ENCODE data around the gene CBLN4.

The CBLN4 gene

GRCh38 chr20:56005389-56005715 lies at the start of gene CBLN4:
Gene CBLN4, minus strand, starts transcription at chr20:56005519. Its CDS starts 1,348 bp downstream, at chr20:56004171.
- DNase-seq (ENCODE audit: low read depth): no peak

- no peak for DNase-seq (ENCODE audit: low read depth)
These were observed 37.9 kb upstream of the CBLN4 start for GRCh38 chr20:56043227-56043626.

DNA sequence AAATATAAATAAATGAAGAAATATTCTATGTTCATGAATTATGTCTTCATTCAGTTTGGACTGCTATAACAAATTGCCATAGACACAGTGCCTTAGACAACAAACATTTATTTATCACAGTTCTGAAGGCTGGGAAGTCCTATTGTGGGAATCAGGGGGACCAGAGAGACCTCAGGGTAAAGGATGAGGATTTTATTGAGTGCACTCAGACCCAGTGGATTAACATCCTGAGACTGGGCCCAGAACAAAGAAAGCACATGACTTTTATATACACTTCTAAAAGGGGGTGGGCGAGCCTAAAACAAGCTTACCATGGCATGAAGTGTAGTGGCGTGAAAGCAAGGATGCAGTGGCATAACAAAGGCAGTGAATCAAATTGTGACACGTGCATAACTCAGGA lies 26.9 kb upstream of the CBLN4 start:
- DNase-seq (ENCODE audit: low read depth): no peak

GRCh38 chr20:56018716-56019115 lies 13.4 kb upstream of the CBLN4 start:
- DNase-seq (ENCODE audit: low read depth): no peak

DNA sequence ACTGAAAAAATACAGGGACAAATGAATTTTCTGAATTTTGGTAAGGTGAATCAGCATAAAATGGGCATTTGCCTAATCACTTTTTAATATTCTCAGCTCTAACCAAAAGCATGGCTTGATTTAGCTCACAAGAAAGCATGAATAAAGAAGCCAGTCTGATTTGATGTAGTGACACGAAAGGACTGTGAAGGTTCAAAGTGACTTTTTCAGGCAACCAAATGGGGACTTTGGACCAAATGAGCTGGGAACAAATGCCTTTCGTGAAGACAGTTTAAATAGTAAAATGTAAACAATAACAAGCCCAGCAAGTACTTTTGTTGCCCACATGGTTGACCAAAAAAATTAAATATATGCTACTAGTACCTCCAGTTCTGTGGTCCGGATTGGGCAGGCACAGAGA lies 12.9 kb upstream of the CBLN4 start:
- DNase-seq (ENCODE audit: low read depth): no peak

DNA sequence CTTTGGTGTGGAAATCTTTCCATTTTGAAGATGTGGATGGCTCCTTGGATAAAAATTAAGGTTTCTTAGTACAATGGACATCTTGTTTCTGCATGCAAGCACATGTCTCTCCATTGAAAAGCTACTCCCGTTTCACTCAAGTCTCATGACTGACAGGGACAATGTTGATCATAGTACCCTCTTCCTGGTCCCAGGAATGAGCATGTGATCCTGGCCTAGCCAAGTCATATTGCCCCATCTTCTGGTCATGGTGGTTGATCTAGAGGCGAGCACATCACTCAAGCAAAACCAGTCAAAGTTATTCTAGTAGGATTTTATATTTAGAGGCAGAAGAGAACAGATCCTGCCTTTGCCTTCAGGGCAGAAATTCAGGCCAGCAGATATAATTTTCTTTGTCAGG lies 12.2 kb upstream of the CBLN4 start:
- no peak for DNase-seq (ENCODE audit: low read depth)

DNA sequence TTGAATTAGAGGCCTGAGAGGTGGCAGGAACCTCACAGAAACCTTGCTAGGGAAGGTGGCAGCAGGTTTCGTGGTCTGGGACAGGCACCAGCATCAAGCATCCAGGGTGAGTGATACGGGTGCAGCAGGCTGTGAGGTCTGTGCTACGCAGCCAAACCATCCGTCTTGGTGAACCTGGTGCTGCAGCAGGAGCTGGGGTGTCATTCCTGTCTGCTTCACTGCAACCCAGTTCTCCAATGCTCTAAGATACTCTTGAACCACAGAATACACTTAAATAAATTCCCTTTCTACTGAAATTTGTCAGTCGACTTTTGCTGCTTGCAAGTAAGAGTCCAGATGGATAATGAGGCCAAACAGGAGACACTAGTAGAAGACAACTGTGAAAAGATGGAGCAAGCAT lies 9.7 kb upstream of the CBLN4 start:
- no peak for DNase-seq (ENCODE audit: low read depth)

DNA sequence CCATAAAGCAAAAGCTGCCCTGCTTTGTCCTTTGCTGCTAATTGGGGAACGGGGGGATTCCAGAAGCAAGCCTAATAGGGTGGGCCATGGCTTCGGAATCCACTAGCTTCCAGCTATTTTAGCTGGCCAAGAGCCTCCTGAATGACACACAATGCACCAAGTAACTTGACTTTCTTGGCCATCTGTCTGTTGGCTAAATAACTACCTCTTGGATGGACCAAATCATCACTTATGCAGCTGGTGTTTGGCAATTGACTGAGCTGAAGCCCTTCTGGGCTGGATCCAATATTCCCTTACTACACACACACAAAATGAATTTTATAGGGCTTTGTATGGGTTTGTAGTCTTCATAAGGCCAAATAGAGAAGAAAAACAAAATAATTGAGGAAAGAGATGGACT lies 8.8 kb upstream of the CBLN4 start:
- no peak for DNase-seq (ENCODE audit: low read depth)

GRCh38 chr20:56004611-56005388 lies 519 bp downstream of the CBLN4 start:
- no peak for DNase-seq (ENCODE audit: low read depth)

- DNase-seq (ENCODE audit: low read depth): no peak
These were observed 1.3 kb downstream of the CBLN4 start for GRCh38 chr20:56004007-56004406.

- DNase-seq (ENCODE audit: low read depth): no peak
These were observed 2.2 kb downstream of the CBLN4 start for GRCh38 chr20:56002908-56003800.

- no peak for DNase-seq (ENCODE audit: low read depth)
These were observed 3.4 kb downstream of the CBLN4 start for GRCh38 chr20:56001890-56002289.

GRCh38 chr20:56001106-56001785 lies 4.1 kb downstream of the CBLN4 start:
- DNase-seq (ENCODE audit: low read depth): no peak

GRCh38 chr20:55978550-55978949 lies 26.8 kb downstream of the CBLN4 start:
- DNase-seq (ENCODE audit: low read depth): no peak

DNA sequence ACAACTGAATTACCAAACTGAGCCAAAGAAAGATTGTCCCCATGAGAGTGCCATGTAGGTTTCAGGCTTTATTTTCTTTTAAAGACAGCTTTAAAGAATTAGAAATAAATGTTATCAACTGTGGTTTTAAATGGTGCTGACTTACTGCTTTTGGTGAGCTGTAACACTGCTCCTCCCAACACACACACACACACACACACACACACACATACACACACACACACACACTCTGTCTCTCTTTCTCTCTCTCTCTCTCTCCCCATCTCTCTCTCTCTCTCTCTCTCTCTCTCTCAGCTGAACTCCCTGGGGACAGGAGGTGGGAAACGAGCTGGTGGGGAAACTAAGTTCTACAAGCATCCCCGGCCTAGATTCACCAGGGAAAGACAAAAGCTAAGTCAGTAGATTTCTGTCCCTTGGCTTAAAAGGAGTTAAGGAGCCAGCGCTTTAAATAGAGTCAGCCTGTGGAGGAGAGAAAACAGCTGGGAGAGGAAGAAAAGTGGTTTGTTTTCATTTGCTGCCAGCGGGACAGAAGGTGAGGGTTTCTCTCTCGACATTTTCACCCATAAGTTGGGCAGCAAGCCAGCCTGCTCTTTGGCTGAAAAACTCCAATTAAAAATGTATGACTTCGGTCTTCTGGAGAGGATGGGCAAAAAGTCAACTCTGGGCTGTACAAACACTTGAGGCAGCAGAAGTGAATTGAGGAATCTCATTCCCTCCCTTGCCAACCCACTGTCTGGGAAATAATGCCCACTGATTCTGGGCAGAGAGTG lies 27.4 kb downstream of the CBLN4 start:
- no peak for DNase-seq (ENCODE audit: low read depth)

- DNase-seq (ENCODE audit: low read depth): no peak
These were observed 30.7 kb downstream of the CBLN4 start for GRCh38 chr20:55974491-55975202.

GRCh38 chr20:55964790-55965189 lies 40.5 kb downstream of the CBLN4 start:
- no peak for DNase-seq (ENCODE audit: low read depth)

DNA sequence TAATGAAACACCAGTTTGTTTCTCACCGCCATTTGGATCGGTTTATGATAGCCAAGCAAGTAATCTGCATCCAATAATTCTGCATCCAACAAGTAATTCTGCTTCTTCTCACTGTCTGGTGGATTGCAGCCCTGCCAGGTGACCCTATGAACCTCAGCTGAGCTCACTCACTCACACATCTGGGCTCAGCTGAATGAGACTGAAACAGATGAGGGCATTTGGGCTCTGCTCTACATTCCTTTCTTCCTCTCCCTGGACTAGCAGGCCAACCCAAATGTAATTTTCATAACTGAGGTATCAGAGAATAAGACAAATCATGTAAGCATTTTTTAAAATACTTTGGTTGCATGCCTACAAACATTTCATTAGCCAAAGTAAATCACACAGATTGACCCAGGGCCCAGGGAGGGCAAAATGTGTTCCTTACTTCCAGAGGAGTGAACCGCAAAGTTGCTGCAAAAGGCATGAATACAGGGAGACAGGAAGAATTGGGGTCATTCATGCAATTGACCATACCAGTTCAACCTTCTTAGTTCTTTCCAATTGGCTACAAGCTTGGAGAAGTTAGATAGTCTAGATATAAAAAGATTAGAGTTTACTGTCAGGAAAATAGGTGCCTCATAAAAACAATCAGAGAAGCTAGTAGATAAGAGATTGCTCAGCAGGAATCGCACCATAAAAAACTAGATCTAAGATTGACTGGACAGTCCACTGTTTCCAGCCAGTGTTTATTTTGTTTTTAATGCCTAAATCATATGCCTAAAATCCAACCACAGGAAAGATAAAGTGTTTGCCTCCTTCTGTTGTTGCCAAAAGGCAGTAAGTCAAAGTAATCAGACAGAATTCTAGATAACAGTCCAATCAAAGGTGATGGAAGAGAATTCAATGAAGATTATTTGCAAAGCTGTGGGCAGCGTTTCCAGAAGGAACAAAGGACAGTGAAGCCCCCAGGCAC lies 43.7 kb downstream of the CBLN4 start:
- DNase-seq (ENCODE audit: low read depth): no peak

DNA sequence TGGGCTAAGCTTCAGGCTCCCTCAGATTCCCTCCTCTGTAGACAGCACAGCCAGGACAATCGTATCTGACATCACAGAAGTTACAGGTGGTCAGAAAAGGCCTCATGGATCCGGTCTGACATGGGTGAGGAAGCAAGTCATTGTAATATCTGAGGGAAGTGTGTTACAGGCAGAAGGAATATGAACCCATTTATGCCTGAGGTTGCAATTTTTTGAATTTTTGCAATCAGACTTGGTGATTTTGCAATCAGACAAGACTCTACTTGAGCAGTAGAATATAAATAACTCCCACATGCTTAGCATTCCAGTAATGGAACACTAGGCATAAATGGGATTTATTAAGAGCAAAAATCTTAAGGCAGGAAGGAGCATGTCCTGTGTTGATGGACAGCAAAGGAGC lies 52.1 kb downstream of the CBLN4 start:
- no peak for DNase-seq (ENCODE audit: low read depth)

- no peak for DNase-seq (ENCODE audit: low read depth)
These were observed 57.6 kb downstream of the CBLN4 start for GRCh38 chr20:55947701-55948100.
